Measurements from ENCODE around the gene ITPKC. TPM values are rescaled to one million over a fixed set of nuclear protein-coding genes. Genes with fewer than 3 reads are reported as not detected.

ITPKC gene
- total RNA-seq, 1 experiment from 2014 or later, result 11.4 TPM

DNA sequence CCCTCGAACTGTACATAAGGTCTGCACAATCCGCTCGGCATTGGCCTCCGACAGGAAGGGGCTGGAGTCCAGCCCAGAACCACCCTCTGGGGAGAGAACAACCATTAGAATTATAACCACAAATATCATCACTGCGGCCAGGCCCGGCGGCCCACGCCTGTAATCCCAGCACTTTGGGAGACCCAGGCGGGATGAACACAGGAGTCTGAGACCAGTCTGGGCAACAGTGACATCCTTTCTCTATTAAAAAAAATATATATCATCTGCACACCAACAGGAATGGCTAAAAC, 11.6 kb upstream of the ITPKC start:
- POLR2A ChIA-PET, result no interaction called here

DNA sequence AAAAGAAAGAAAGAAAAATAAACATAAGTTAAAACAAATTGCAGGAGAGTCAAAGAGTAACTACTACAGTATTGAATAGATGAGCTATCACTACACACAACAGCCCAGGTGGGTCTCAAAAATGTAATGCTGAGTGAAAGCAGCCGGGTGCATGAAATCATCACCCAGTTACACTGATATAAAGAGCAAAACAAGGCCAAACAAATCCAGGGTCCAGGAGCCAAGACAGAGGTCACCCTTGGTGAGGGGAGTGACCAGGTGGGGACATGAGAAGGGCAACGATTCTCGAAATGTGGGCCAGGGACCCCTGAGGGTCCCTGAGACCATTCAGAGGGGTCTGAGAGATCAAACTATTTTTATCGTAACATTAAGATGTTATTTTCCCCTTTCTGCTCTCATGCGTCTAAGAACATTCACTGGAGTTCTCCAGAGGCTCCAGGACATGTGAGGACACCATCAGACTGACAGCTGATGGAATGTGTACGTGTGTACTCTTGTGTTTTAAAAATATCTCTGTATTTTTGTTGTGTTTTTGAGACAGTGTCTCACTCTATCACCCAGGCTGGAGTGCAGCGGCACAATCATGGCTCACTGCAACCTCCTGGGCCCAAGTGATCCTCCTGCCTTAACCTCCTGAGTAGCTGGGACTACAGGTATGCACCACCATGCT, 10.8 kb upstream of the ITPKC start:
- ChIA-PET RAD21 (ENCODE audit: low non-redundant PET in 1 of 2, low total read pairs in 2 of 2, uncharacterized antibody in 2 of 2, unreplicated experiment in 2 of 2) (no interaction called here), CTCF (no interaction called here), POLR2A (no interaction called here)
- Histone ChIP-seq H3K4me2 (ENCODE audit: low read length) (no peak overlapping the region), H3K9ac (ENCODE audit: low read length) (no peak overlapping the region), H2AFZ (ENCODE audit: low read depth, low read length, poor library complexity, severe bottlenecking) (no peak overlapping the region), H3K79me2 (ENCODE audit: insufficient read depth, low read length) (no peaks in the 10 kb centered on the region), H4K20me1 (ENCODE audit: insufficient read depth) (no peaks in the 10 kb centered on the region), H3K27ac (ENCODE audit: low read depth, low read length) (no peak overlapping the region), H3K9me3 (ENCODE audit: control insufficient read depth in 1 of 2, insufficient read depth in 1 of 2, low read depth in 1 of 2, low read length in 2 of 2) (no peaks in the 10 kb centered on the region), H3K9me2 (ENCODE audit: insufficient read depth) (no peaks in the 10 kb centered on the region), H3K4me3 (replicated peaks in 1 of 2; ENCODE audit: low read depth in 1 of 2, low read length in 2 of 2) (no peak overlapping the region), H3K36me3 (ENCODE audit: control insufficient read depth in 1 of 2, insufficient read depth in 2 of 2, low read length in 2 of 2) (peaks cover 18 to 24% of the 10 kb centered on the region in 2 experiments), H3K27me3 (ENCODE audit: insufficient read depth, low read length) (no peaks in the 10 kb centered on the region), H3K4me1 (ENCODE audit: control insufficient read depth in 1 of 2, insufficient read depth in 2 of 2, low read length in 2 of 2) (no peaks in the 10 kb centered on the region)
- BruUV-seq (replicated peaks), result no TSS peak
- DNase-seq (ENCODE audit: low read depth, low spot score), result no peak
- ATAC-seq, result no peak
- intact Hi-C loops (cut with micrococcal nuclease), result no loop called here
- no peak for TF ChIP-seq TCF7L2 (IDR thresholded peaks at IDR 0.05; ENCODE audit: borderline replicate concordance, extremely low read depth, insufficient read depth, insufficient read length)
- no peak for TF ChIP-seq ELF1 (IDR thresholded peaks at IDR 0.05; ENCODE audit: borderline replicate concordance, low read depth)
- no peak for TF ChIP-seq SRF (IDR thresholded peaks at IDR 0.05; ENCODE audit: low read depth)
- no peak for TF ChIP-seq SIN3A (IDR thresholded peaks at IDR 0.05; ENCODE audit: low read depth)
- TF ChIP-seq FOSL1 (IDR thresholded peaks at IDR 0.05; ENCODE audit: low read depth), result no peak
- no peak for TF ChIP-seq SP1 (IDR thresholded peaks at IDR 0.05; ENCODE audit: low read depth)
- no peak for TF ChIP-seq POLR2AphosphoS5 (IDR thresholded peaks at IDR 0.05; ENCODE audit: low read depth, low read length)
- TF ChIP-seq CTCF (IDR thresholded peaks at IDR 0.05 in 2 of 3, conservative IDR thresholded peaks at IDR 0.05 in 1 of 3; ENCODE audit: borderline replicate concordance in 1 of 3, insufficient read depth in 1 of 3, low read depth in 2 of 3, low read length in 2 of 3), result no peak
- TF ChIP-seq EZH2 (IDR thresholded peaks at IDR 0.05), result no peak
- no peak for TF ChIP-seq EZH2phosphoT487 (IDR thresholded peaks at IDR 0.05; ENCODE audit: borderline replicate concordance)
- TF ChIP-seq ATF3 (IDR thresholded peaks at IDR 0.05), result no peak
- TF ChIP-seq YY1 (IDR thresholded peaks at IDR 0.05; ENCODE audit: extremely low read depth, insufficient replicate concordance, low read depth, low read length), result no peak

More for the DNA sequence above, 11.6 kb upstream of the ITPKC start:
- ATAC-seq (no peak), DNase-seq (ENCODE audit: low read depth, low spot score) (no peak)
- H3K36me3 ChIP-seq (ENCODE audit: control insufficient read depth in 1 of 2, insufficient read depth in 2 of 2, low read length in 2 of 2), result peaks cover 18 to 24% of the 10 kb centered on the region in 2 experiments
- H3K27me3 ChIP-seq (ENCODE audit: insufficient read depth, low read length), result no peaks in the 10 kb centered on the region
- ChIA-PET RAD21 (ENCODE audit: low non-redundant PET in 1 of 2, low total read pairs in 2 of 2, uncharacterized antibody in 2 of 2, unreplicated experiment in 2 of 2) (no interaction called here), CTCF (no interaction called here)
- H3K9me2 ChIP-seq (ENCODE audit: insufficient read depth), result no peaks in the 10 kb centered on the region
- no peak for TF ChIP-seq CTCF (IDR thresholded peaks at IDR 0.05 in 2 of 3, conservative IDR thresholded peaks at IDR 0.05 in 1 of 3; ENCODE audit: borderline replicate concordance in 1 of 3, insufficient read depth in 1 of 3, low read depth in 2 of 3, low read length in 2 of 3)
- TF ChIP-seq FOSL1 (IDR thresholded peaks at IDR 0.05; ENCODE audit: low read depth), result no peak
- intact Hi-C loops (cut with micrococcal nuclease), result no loop called here
- H3K9ac ChIP-seq (ENCODE audit: low read length), result no peak overlapping the region
- no TSS peak for BruUV-seq (replicated peaks)
- H4K20me1 ChIP-seq (ENCODE audit: insufficient read depth), result no peaks in the 10 kb centered on the region
- H3K9me3 ChIP-seq (ENCODE audit: control insufficient read depth in 1 of 2, insufficient read depth in 1 of 2, low read depth in 1 of 2, low read length in 2 of 2), result no peaks in the 10 kb centered on the region
- no peak overlapping the region for H3K4me3 ChIP-seq (replicated peaks in 1 of 2; ENCODE audit: low read depth in 1 of 2, low read length in 2 of 2)
- H2AFZ ChIP-seq (ENCODE audit: low read depth, low read length, poor library complexity, severe bottlenecking), result no peak overlapping the region
- H3K27ac ChIP-seq (ENCODE audit: low read depth, low read length), result no peak overlapping the region
- no peaks in the 10 kb centered on the region for H3K79me2 ChIP-seq (ENCODE audit: insufficient read depth, low read length)
- H3K4me1 ChIP-seq (ENCODE audit: control insufficient read depth in 1 of 2, insufficient read depth in 2 of 2, low read length in 2 of 2), result no peaks in the 10 kb centered on the region
- no peak overlapping the region for H3K4me2 ChIP-seq (ENCODE audit: low read length)
